ENCODE results near the gene AOAH. TPM values are rescaled to one million over a fixed set of nuclear protein-coding genes. Genes with fewer than 3 reads are reported as not detected.

Gene AOAH
- total RNA-seq, 5 donors from 2014 or later (not counting 1 experiment from before 2014, with no cell fraction given) = 13.0 to 78.5 (median 27.5) TPM

- Histone ChIP-seq H3K4me3 (ENCODE audit: control insufficient read depth in 1 of 2, extremely low read depth in 1 of 2, low read length in 1 of 2) (no peak overlapping the region), H3K36me3 (ENCODE audit: control insufficient read depth in 2 of 2, extremely low read depth in 1 of 2, insufficient read depth in 1 of 2, low read length in 1 of 2) (no peaks in the 10 kb centered on the region), H3K27me3 (replicated peaks in 1 of 2; ENCODE audit: control insufficient read depth in 2 of 2, extremely low read depth in 1 of 2, insufficient read depth in 2 of 2, low read length in 1 of 2) (no peaks in the 10 kb centered on the region), H3K27ac (ENCODE audit: low read length) (no peak overlapping the region), H3K9me3 (no peaks in the 10 kb centered on the region), H3K4me1 (ENCODE audit: control insufficient read depth in 1 of 2, extremely low read depth in 1 of 2, insufficient read depth in 2 of 2, low read length in 2 of 2) (peaks cover 7 to 16% of the 10 kb centered on the region in 2 experiments)
- H3K4me1 Mint-ChIP-seq = peaks cover 31 to 52% (median 38%) of the 10 kb centered on the region in 3 donors
- no peak overlapping the region for H3K4me3 Mint-ChIP-seq
- POLR2A ChIA-PET = no interaction called here
- no peaks in the 10 kb centered on the region for H3K36me3 Mint-ChIP-seq
- peaks cover 6 to 17% (median 8%) of the 10 kb centered on the region in 3 donors for H3K9me3 Mint-ChIP-seq
- no peaks in the 10 kb centered on the region for H3K27me3 Mint-ChIP-seq
- no peak for ATAC-seq (replicated peaks in 1 of 4)
- H3K27ac Mint-ChIP-seq = no peak overlapping the region
- WGBS (ENCODE audit: insufficient coverage) = no CpG with 5 or more reads among the region's 3 CpGs
- CTCF ChIA-PET = interaction anchor here in 1 of 2 donors (1.1 kb wide), 1 partner anchor 63 kb away, joined by 3 read pairs; no protein-coding TSS in a partner anchor
- no peak for DNase-seq
Measured at GRCh38 chr7:36734731-36735130, 10.4 kb upstream of the AOAH start.

GRCh38 chr7:36733411-36733810, 9.1 kb upstream of the AOAH start:
- peaks cover 34 to 48% (median 36%) of the 10 kb centered on the region in 3 donors for H3K4me1 Mint-ChIP-seq
- CTCF ChIA-PET = no interaction called here

DNA sequence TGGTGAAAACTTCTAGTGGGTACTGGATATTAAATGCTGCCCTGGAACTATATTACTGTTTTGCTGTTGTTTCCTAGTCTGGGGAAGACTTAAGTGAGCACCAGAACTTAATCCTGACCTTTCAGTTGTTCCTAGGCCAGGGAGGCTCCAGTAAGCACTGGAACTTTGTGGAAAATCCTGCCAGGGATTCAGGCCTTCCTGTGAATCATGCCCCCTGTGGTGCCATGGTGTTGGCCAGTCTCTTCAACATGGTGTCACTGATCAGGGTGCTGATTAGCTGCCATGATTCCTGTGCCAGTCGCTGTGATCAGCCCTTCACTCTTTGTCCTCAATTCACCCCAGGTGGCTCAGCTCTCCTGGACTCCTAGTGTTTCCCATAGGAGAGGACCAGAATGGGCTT, 8.5 kb upstream of the AOAH start:
- Mint-ChIP-seq H3K36me3 (no peaks in the 10 kb centered on the region), H3K27ac (no peak overlapping the region), H3K9me3 (peaks cover 9 to 17% (median 9%) of the 10 kb centered on the region in 3 donors), H3K4me1 (peaks cover 35 to 48% (median 38%) of the 10 kb centered on the region in 3 donors), H3K27me3 (no peaks in the 10 kb centered on the region), H3K4me3 (no peak overlapping the region)
- POLR2A ChIA-PET = no interaction called here
- ATAC-seq (replicated peaks in 1 of 4) (no peak), DNase-seq (no peak)
- Histone ChIP-seq H3K27ac (ENCODE audit: low read length) (no peak overlapping the region), H3K9me3 (no peaks in the 10 kb centered on the region), H3K4me1 (ENCODE audit: control insufficient read depth in 1 of 2, extremely low read depth in 1 of 2, insufficient read depth in 2 of 2, low read length in 2 of 2) (peaks cover 7 to 16% of the 10 kb centered on the region in 2 experiments), H3K4me3 (ENCODE audit: control insufficient read depth in 1 of 2, extremely low read depth in 1 of 2, low read length in 1 of 2) (no peak overlapping the region), H3K27me3 (replicated peaks in 1 of 2; ENCODE audit: control insufficient read depth in 2 of 2, extremely low read depth in 1 of 2, insufficient read depth in 2 of 2, low read length in 1 of 2) (no peaks in the 10 kb centered on the region), H3K36me3 (ENCODE audit: control insufficient read depth in 2 of 2, extremely low read depth in 1 of 2, insufficient read depth in 1 of 2, low read length in 1 of 2) (no peaks in the 10 kb centered on the region)
- 88% methylated on average over 1 of the region's 1 CpG for WGBS (ENCODE audit: insufficient coverage)
- CTCF ChIA-PET = no interaction called here

More at GRCh38 chr7:36733411-36733810, 9.1 kb upstream of the AOAH start:
- H3K36me3 Mint-ChIP-seq = no peaks in the 10 kb centered on the region
- H3K27me3 Mint-ChIP-seq = no peaks in the 10 kb centered on the region
- POLR2A ChIA-PET = no interaction called here
- ATAC-seq (replicated peaks in 1 of 4) (no peak), DNase-seq (no peak)
- H3K27ac ChIP-seq (ENCODE audit: low read length) = no peak overlapping the region
- H3K4me1 ChIP-seq (ENCODE audit: control insufficient read depth in 1 of 2, extremely low read depth in 1 of 2, insufficient read depth in 2 of 2, low read length in 2 of 2) = peaks cover 7 to 16% of the 10 kb centered on the region in 2 experiments
- H3K36me3 ChIP-seq (ENCODE audit: control insufficient read depth in 2 of 2, extremely low read depth in 1 of 2, insufficient read depth in 1 of 2, low read length in 1 of 2) = no peaks in the 10 kb centered on the region
- peaks cover 9 to 17% (median 9%) of the 10 kb centered on the region in 3 donors for H3K9me3 Mint-ChIP-seq
- no peak overlapping the region for H3K4me3 ChIP-seq (ENCODE audit: control insufficient read depth in 1 of 2, extremely low read depth in 1 of 2, low read length in 1 of 2)
- no peaks in the 10 kb centered on the region for H3K9me3 ChIP-seq
- no peaks in the 10 kb centered on the region for H3K27me3 ChIP-seq (replicated peaks in 1 of 2; ENCODE audit: control insufficient read depth in 2 of 2, extremely low read depth in 1 of 2, insufficient read depth in 2 of 2, low read length in 1 of 2)
- WGBS (ENCODE audit: insufficient coverage) = no CpG with 5 or more reads among the region's 3 CpGs
- no peak overlapping the region for H3K4me3 Mint-ChIP-seq
- no peak overlapping the region for H3K27ac Mint-ChIP-seq

- no CpG with 5 or more reads among the region's 2 CpGs for WGBS (ENCODE audit: insufficient coverage)
- peaks cover 9 to 17% (median 9%) of the 10 kb centered on the region in 3 donors for H3K9me3 Mint-ChIP-seq
- no peak overlapping the region for H3K27ac Mint-ChIP-seq
Measured at GRCh38 chr7:36730046-36730445, 5.8 kb upstream of the AOAH start.

GRCh38 chr7:36728143-36728542, 3.8 kb upstream of the AOAH start:
- no peak for ATAC-seq (replicated peaks in 1 of 4)
- Histone ChIP-seq H3K4me3 (ENCODE audit: control insufficient read depth in 1 of 2, extremely low read depth in 1 of 2, low read length in 1 of 2) (no peak overlapping the region), H3K27ac (ENCODE audit: low read length) (no peak overlapping the region), H3K36me3 (ENCODE audit: control insufficient read depth in 2 of 2, extremely low read depth in 1 of 2, insufficient read depth in 1 of 2, low read length in 1 of 2) (no peaks in the 10 kb centered on the region), H3K27me3 (replicated peaks in 1 of 2; ENCODE audit: control insufficient read depth in 2 of 2, extremely low read depth in 1 of 2, insufficient read depth in 2 of 2, low read length in 1 of 2) (no peaks in the 10 kb centered on the region), H3K9me3 (no peaks in the 10 kb centered on the region), H3K4me1 (ENCODE audit: control insufficient read depth in 1 of 2, extremely low read depth in 1 of 2, insufficient read depth in 2 of 2, low read length in 2 of 2) (peaks cover 35 to 37% of the 10 kb centered on the region in 2 experiments)
- WGBS (ENCODE audit: insufficient coverage) = 100% methylated on average over 2 of the region's 2 CpGs
- H3K36me3 Mint-ChIP-seq = no peaks in the 10 kb centered on the region
- no peak for DNase-seq
- CTCF ChIA-PET = interaction anchor here (0.6 to 1.3 kb wide), 4 partner anchors 21 to 100 kb away, joined by 3 read pairs; no protein-coding TSS in a partner anchor
- H3K4me3 Mint-ChIP-seq = no peak overlapping the region
- peaks cover 9 to 13% (median 9%) of the 10 kb centered on the region in 3 donors for H3K9me3 Mint-ChIP-seq
- no peaks in the 10 kb centered on the region for H3K27me3 Mint-ChIP-seq
- POLR2A ChIA-PET = interaction anchor here in 1 of 2 donors (0.5 kb wide), 1 partner anchor 37 kb away, joined by 3 read pairs; no protein-coding TSS in a partner anchor
- H3K27ac Mint-ChIP-seq = peak overlapping the region; percentile 12 to 48
- H3K4me1 Mint-ChIP-seq = peaks cover 54 to 69% (median 56%) of the 10 kb centered on the region in 3 donors

More at GRCh38 chr7:36730046-36730445, 5.8 kb upstream of the AOAH start:
- Histone ChIP-seq H3K27me3 (replicated peaks in 1 of 2; ENCODE audit: control insufficient read depth in 2 of 2, extremely low read depth in 1 of 2, insufficient read depth in 2 of 2, low read length in 1 of 2) (no peaks in the 10 kb centered on the region), H3K4me1 (ENCODE audit: control insufficient read depth in 1 of 2, extremely low read depth in 1 of 2, insufficient read depth in 2 of 2, low read length in 2 of 2) (peaks cover 25 to 27% of the 10 kb centered on the region in 2 experiments), H3K36me3 (ENCODE audit: control insufficient read depth in 2 of 2, extremely low read depth in 1 of 2, insufficient read depth in 1 of 2, low read length in 1 of 2) (no peaks in the 10 kb centered on the region), H3K9me3 (no peaks in the 10 kb centered on the region), H3K4me3 (ENCODE audit: control insufficient read depth in 1 of 2, extremely low read depth in 1 of 2, low read length in 1 of 2) (no peak overlapping the region), H3K27ac (ENCODE audit: low read length) (no peak overlapping the region)
- no peaks in the 10 kb centered on the region for H3K27me3 Mint-ChIP-seq
- peaks cover 41 to 53% (median 44%) of the 10 kb centered on the region in 3 donors for H3K4me1 Mint-ChIP-seq
- H3K4me3 Mint-ChIP-seq = no peak overlapping the region
- ChIA-PET CTCF (no interaction called here), POLR2A (interaction anchor here in 1 of 2 donors (1.1 kb wide), 1 partner anchor 18 kb away, joined by 3 read pairs; no protein-coding TSS in a partner anchor)
- H3K36me3 Mint-ChIP-seq = no peaks in the 10 kb centered on the region
- DNase-seq (no peak), ATAC-seq (replicated peaks in 1 of 4) (no peak)

- no peak overlapping the region for H3K4me3 ChIP-seq (ENCODE audit: control insufficient read depth in 1 of 2, extremely low read depth in 1 of 2, low read length in 1 of 2)
- H3K27me3 ChIP-seq (replicated peaks in 1 of 2; ENCODE audit: control insufficient read depth in 2 of 2, extremely low read depth in 1 of 2, insufficient read depth in 2 of 2, low read length in 1 of 2) = no peaks in the 10 kb centered on the region
- H3K27ac ChIP-seq (ENCODE audit: low read length) = peak overlapping the region; percentile 71
- H3K9me3 Mint-ChIP-seq = peaks cover 4 to 7% (median 6%) of the 10 kb centered on the region in 3 donors
- DNase-seq (peak in 1 of 35 experiments; percentile 34), ATAC-seq (replicated peaks in 1 of 4) (no peak)
- CTCF ChIA-PET = interaction anchor here in 1 of 2 donors (1.0 kb wide), 1 partner anchor 56 kb away, joined by 3 read pairs; no protein-coding TSS in a partner anchor
- H3K36me3 ChIP-seq (ENCODE audit: control insufficient read depth in 2 of 2, extremely low read depth in 1 of 2, insufficient read depth in 1 of 2, low read length in 1 of 2) = no peaks in the 10 kb centered on the region
- 56% methylated on average over 2 of the region's 4 CpGs for WGBS (ENCODE audit: insufficient coverage)
- POLR2A ChIA-PET = interaction anchor here (0.6 to 1.1 kb wide), 3 partner anchors 17 to 58 kb away, joined by 3 to 13 read pairs (median 3); no protein-coding TSS in a partner anchor
- no peaks in the 10 kb centered on the region for H3K9me3 ChIP-seq
- peak overlapping the region; percentile 89 to 96 for H3K27ac Mint-ChIP-seq
- H3K27me3 Mint-ChIP-seq = no peaks in the 10 kb centered on the region
- H3K4me3 Mint-ChIP-seq = peak overlapping the region in 1 of 3 donors; percentile 82
- peaks cover 3% of the 10 kb centered on the region for H3K36me3 Mint-ChIP-seq
- peaks cover 64 to 77% (median 65%) of the 10 kb centered on the region in 3 donors for H3K4me1 Mint-ChIP-seq
- H3K4me1 ChIP-seq (ENCODE audit: control insufficient read depth in 1 of 2, extremely low read depth in 1 of 2, insufficient read depth in 2 of 2, low read length in 2 of 2) = peaks cover 41 to 45% of the 10 kb centered on the region in 2 experiments
Measured at GRCh38 chr7:36726806-36727503, 2.7 kb upstream of the AOAH start.
